ENCODE results near the gene LIPT1.

GRCh38 chr2:99159594-99159993 is 4.8 kb downstream of the LIPT1 start:
- TF ChIP-seq CTCF (IDR thresholded peaks at IDR 0.05; ENCODE audit: low read depth, low read length) = no peak
- TF ChIP-seq EZH2phosphoT487 (IDR thresholded peaks at IDR 0.05; ENCODE audit: low read depth) = no peak

Measured in OCI-LY3 (cell line).